ENCODE measurements around the gene EXOC4. TPM values are rescaled to one million over a fixed set of nuclear protein-coding genes. Genes with fewer than 3 reads are reported as not detected.

Gene EXOC4
- total RNA-seq, 1 experiment from 2014 or later = 66.2 TPM

GRCh38 chr7:133770863-133771492 lies 518.1 kb downstream of the EXOC4 start:
- H3K4me3 ChIP-seq (ENCODE audit: low read depth, low read length) = no peak overlapping the region
- no peaks in the 10 kb centered on the region for H3K27me3 Mint-ChIP-seq (ENCODE audit: insufficient read depth, unreplicated experiment)
- intact Hi-C loops (cut with micrococcal nuclease; ENCODE audit: unreplicated experiment) = no loop called here
- H3K9me3 ChIP-seq = no peaks in the 10 kb centered on the region
- H3K36me3 Mint-ChIP-seq (ENCODE audit: insufficient read depth, unreplicated experiment) = peaks cover 5% of the 10 kb centered on the region
- POLR2A ChIA-PET = no interaction called here
- peaks cover 9% of the 10 kb centered on the region for H3K4me1 Mint-ChIP-seq (ENCODE audit: low read depth, unreplicated experiment)
- H3K27me3 ChIP-seq (replicated peaks; ENCODE audit: control insufficient read depth, insufficient read depth, low read length) = no peaks in the 10 kb centered on the region
- H3K9me3 Mint-ChIP-seq (ENCODE audit: unreplicated experiment) = no peaks in the 10 kb centered on the region
- no peak overlapping the region for H3K4me3 Mint-ChIP-seq (ENCODE audit: unreplicated experiment)
- H3K4me1 ChIP-seq = peaks cover 15% of the 10 kb centered on the region
- BruUV-seq (replicated peaks) = no TSS peak
- no peak for TF ChIP-seq CTCF (IDR thresholded peaks at IDR 0.05; ENCODE audit: insufficient read depth in 1 of 2, low read depth in 1 of 2, low read length in 1 of 2, severe bottlenecking in 1 of 2, unreplicated experiment in 1 of 2)
- no peak overlapping the region for H3K27ac Mint-ChIP-seq (ENCODE audit: unreplicated experiment)
- CTCF ChIA-PET = no interaction called here
- DNase-seq = no peak
- no peaks in the 10 kb centered on the region for H3K36me3 ChIP-seq (ENCODE audit: control insufficient read depth, insufficient read depth, low read length)

- intact Hi-C loops (cut with micrococcal nuclease; ENCODE audit: unreplicated experiment) = no loop called here
- no peak overlapping the region for H3K4me3 ChIP-seq (ENCODE audit: low read depth, low read length)
- BruUV-seq (replicated peaks) = no TSS peak
- no peaks in the 10 kb centered on the region for H3K27me3 Mint-ChIP-seq (ENCODE audit: insufficient read depth, unreplicated experiment)
- H3K4me3 Mint-ChIP-seq (ENCODE audit: unreplicated experiment) = no peak overlapping the region
- H3K27ac Mint-ChIP-seq (ENCODE audit: unreplicated experiment) = no peak overlapping the region
- H3K27me3 ChIP-seq (replicated peaks; ENCODE audit: control insufficient read depth, insufficient read depth, low read length) = no peaks in the 10 kb centered on the region
- ChIA-PET CTCF (no interaction called here), POLR2A (no interaction called here)
- H3K36me3 ChIP-seq (ENCODE audit: control insufficient read depth, insufficient read depth, low read length) = no peaks in the 10 kb centered on the region
- no peaks in the 10 kb centered on the region for H3K9me3 Mint-ChIP-seq (ENCODE audit: unreplicated experiment)
- H3K36me3 Mint-ChIP-seq (ENCODE audit: insufficient read depth, unreplicated experiment) = peaks cover 4% of the 10 kb centered on the region
- TF ChIP-seq CTCF (IDR thresholded peaks at IDR 0.05; ENCODE audit: insufficient read depth in 1 of 2, low read depth in 1 of 2, low read length in 1 of 2, severe bottlenecking in 1 of 2, unreplicated experiment in 1 of 2) = no peak
- peaks cover 9% of the 10 kb centered on the region for H3K4me1 Mint-ChIP-seq (ENCODE audit: low read depth, unreplicated experiment)
- no peaks in the 10 kb centered on the region for H3K9me3 ChIP-seq
- DNase-seq = no peak
- H3K4me1 ChIP-seq = peaks cover 15% of the 10 kb centered on the region
These were observed 519.0 kb downstream of the EXOC4 start for GRCh38 chr7:133771788-133772419.

GRCh38 chr7:133773601-133774000 lies 520.7 kb downstream of the EXOC4 start:
- Histone ChIP-seq H3K4me3 (ENCODE audit: low read depth, low read length) (no peak overlapping the region), H3K27me3 (replicated peaks; ENCODE audit: control insufficient read depth, insufficient read depth, low read length) (no peaks in the 10 kb centered on the region)
- intact Hi-C loops (cut with micrococcal nuclease; ENCODE audit: unreplicated experiment) = no loop called here

More at GRCh38 chr7:133773601-133774000, 520.7 kb downstream of the EXOC4 start:
- Mint-ChIP-seq H3K36me3 (ENCODE audit: insufficient read depth, unreplicated experiment) (no peaks in the 10 kb centered on the region), H3K27ac (ENCODE audit: unreplicated experiment) (no peak overlapping the region), H3K9me3 (ENCODE audit: unreplicated experiment) (no peaks in the 10 kb centered on the region), H3K27me3 (ENCODE audit: insufficient read depth, unreplicated experiment) (no peaks in the 10 kb centered on the region), H3K4me3 (ENCODE audit: unreplicated experiment) (no peak overlapping the region), H3K4me1 (ENCODE audit: low read depth, unreplicated experiment) (peaks cover 9% of the 10 kb centered on the region)
- BruUV-seq (replicated peaks) = no TSS peak
- ChIA-PET POLR2A (no interaction called here), CTCF (no interaction called here)
- H3K4me1 ChIP-seq = peaks cover 15% of the 10 kb centered on the region
- no peaks in the 10 kb centered on the region for H3K9me3 ChIP-seq
- no peaks in the 10 kb centered on the region for H3K36me3 ChIP-seq (ENCODE audit: control insufficient read depth, insufficient read depth, low read length)
- no peak for TF ChIP-seq CTCF (IDR thresholded peaks at IDR 0.05; ENCODE audit: insufficient read depth in 1 of 2, low read depth in 1 of 2, low read length in 1 of 2, severe bottlenecking in 1 of 2, unreplicated experiment in 1 of 2)
- no peak for DNase-seq
